ENCODE results near the gene IGFBPL1. TPM values are rescaled to one million over a fixed set of nuclear protein-coding genes. Genes with fewer than 3 reads are reported as not detected.
A peak's percentile ranks its signal among the peaks of the same experiment; 100 is the strongest.

IGFBPL1 gene
- total RNA-seq, 1 donor from 2014 or later = 26.7 TPM

- peak; percentile 39 for TF ChIP-seq CTCF (conservative IDR thresholded peaks at IDR 0.05)
- Mint-ChIP-seq H3K27me3 (peaks cover 14% of the 10 kb centered on the region), H3K27ac (no peak overlapping the region), H3K36me3 (no peaks in the 10 kb centered on the region), H3K4me1 (ENCODE audit: unreplicated experiment) (peaks cover 13% of the 10 kb centered on the region), H3K9me3 (no peaks in the 10 kb centered on the region), H3K4me3 (no peak overlapping the region)
- no peak for DNase-seq (ENCODE audit: extremely low spot score, unreplicated experiment)
These were observed 52.8 kb downstream of the IGFBPL1 start for GRCh38 chr9:38371495-38371894.

GRCh38 chr9:38370176-38370575 is 54.1 kb downstream of the IGFBPL1 start:
- no peak overlapping the region for H3K27ac Mint-ChIP-seq
- peaks cover 14% of the 10 kb centered on the region for H3K27me3 Mint-ChIP-seq
- no peak for DNase-seq (ENCODE audit: extremely low spot score, unreplicated experiment)
- no peaks in the 10 kb centered on the region for H3K36me3 Mint-ChIP-seq
- peaks cover 1% of the 10 kb centered on the region for H3K4me1 Mint-ChIP-seq (ENCODE audit: unreplicated experiment)
- no peak overlapping the region for H3K4me3 Mint-ChIP-seq
- no peak for TF ChIP-seq CTCF (conservative IDR thresholded peaks at IDR 0.05)
- no peaks in the 10 kb centered on the region for H3K9me3 Mint-ChIP-seq

- Mint-ChIP-seq H3K36me3 (no peaks in the 10 kb centered on the region), H3K27me3 (peaks cover 17% of the 10 kb centered on the region), H3K9me3 (no peaks in the 10 kb centered on the region), H3K4me1 (ENCODE audit: unreplicated experiment) (no peaks in the 10 kb centered on the region), H3K27ac (no peak overlapping the region), H3K4me3 (no peak overlapping the region)
- no peak for DNase-seq (ENCODE audit: extremely low spot score, unreplicated experiment)
- no peak for TF ChIP-seq CTCF (conservative IDR thresholded peaks at IDR 0.05)
These were observed 55.5 kb downstream of the IGFBPL1 start for GRCh38 chr9:38368731-38369130.

GRCh38 chr9:38367898-38368297 is 56.4 kb downstream of the IGFBPL1 start:
- TF ChIP-seq CTCF (conservative IDR thresholded peaks at IDR 0.05) = no peak
- peaks cover 21% of the 10 kb centered on the region for H3K27me3 Mint-ChIP-seq
- no peak for DNase-seq (ENCODE audit: extremely low spot score, unreplicated experiment)

GRCh38 chr9:38363589-38363925 is 60.7 kb downstream of the IGFBPL1 start:
- no peaks in the 10 kb centered on the region for H3K9me3 Mint-ChIP-seq
- peaks cover 12% of the 10 kb centered on the region for H3K27me3 Mint-ChIP-seq
- H3K4me1 Mint-ChIP-seq (ENCODE audit: unreplicated experiment) = peaks cover 25% of the 10 kb centered on the region
- no peak overlapping the region for H3K4me3 Mint-ChIP-seq
- H3K27ac Mint-ChIP-seq = no peak overlapping the region
- H3K36me3 Mint-ChIP-seq = no peaks in the 10 kb centered on the region
- no peak for DNase-seq (ENCODE audit: extremely low spot score, unreplicated experiment)
- no peak for TF ChIP-seq CTCF (conservative IDR thresholded peaks at IDR 0.05)

More at GRCh38 chr9:38367898-38368297, 56.4 kb downstream of the IGFBPL1 start:
- no peaks in the 10 kb centered on the region for H3K36me3 Mint-ChIP-seq
- no peak overlapping the region for H3K27ac Mint-ChIP-seq
- H3K4me1 Mint-ChIP-seq (ENCODE audit: unreplicated experiment) = peaks cover 4% of the 10 kb centered on the region
- no peak overlapping the region for H3K4me3 Mint-ChIP-seq
- no peaks in the 10 kb centered on the region for H3K9me3 Mint-ChIP-seq

Data from type B pancreatic cell (in vitro differentiated cells).